Measurements from ENCODE around the gene GRIN1.

DNA sequence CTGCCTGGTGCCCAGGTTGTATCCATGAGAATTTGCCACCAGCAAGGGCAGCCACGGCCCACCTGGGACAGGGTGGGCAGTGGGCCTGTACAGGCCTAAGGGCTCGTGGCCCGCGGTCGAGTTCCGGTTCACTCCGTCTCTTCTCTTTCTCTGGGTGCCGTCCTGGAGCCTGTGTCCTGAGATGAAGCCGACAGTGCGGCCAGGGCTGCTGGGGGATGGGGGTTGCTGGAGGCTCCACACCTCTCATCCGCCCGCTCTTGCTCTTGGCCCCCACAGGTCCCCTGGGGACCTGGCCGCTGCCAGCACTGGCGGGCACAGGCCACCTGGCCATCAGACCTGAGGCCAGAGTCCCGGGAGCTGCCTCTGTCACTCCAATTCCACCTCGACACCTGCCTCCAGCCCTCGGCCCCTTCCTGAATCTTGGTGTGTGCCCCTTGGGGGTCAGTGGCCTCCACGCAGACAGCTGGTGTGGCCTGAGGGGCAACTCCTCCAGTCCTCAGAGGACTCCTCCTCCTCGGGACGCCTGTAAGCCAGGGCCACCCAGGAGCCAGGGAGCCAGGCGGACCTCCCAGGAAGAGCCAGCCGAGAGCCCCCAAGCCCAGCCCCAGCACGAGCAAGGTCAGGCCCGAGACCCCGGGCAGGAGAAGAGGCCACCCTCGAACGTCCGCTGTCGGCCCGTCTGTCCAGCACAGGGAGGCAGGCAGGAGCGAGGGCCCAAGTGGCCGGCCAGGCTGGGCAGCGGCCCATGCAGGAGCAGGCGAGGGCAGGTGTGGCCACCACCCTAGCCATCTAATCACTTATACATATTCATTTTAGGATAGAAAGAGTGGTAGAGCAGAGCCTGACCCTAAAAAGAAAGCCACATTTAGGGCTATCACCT lies 25.7 kb downstream of the GRIN1 start:
- TF ChIP-seq POLR2A (IDR thresholded peaks at IDR 0.05; ENCODE audit: low read depth, low read length) (no peak), POLR2AphosphoS5 (IDR thresholded peaks at IDR 0.05; ENCODE audit: low read depth, low read length) (no peak)
